ENCODE results near the gene MRGPRG. TPM values are rescaled to one million over a fixed set of nuclear protein-coding genes. Genes with fewer than 3 reads are reported as not detected.

The MRGPRG gene
- total RNA-seq, 2 experiments from 2014 or later = not detected

DNA sequence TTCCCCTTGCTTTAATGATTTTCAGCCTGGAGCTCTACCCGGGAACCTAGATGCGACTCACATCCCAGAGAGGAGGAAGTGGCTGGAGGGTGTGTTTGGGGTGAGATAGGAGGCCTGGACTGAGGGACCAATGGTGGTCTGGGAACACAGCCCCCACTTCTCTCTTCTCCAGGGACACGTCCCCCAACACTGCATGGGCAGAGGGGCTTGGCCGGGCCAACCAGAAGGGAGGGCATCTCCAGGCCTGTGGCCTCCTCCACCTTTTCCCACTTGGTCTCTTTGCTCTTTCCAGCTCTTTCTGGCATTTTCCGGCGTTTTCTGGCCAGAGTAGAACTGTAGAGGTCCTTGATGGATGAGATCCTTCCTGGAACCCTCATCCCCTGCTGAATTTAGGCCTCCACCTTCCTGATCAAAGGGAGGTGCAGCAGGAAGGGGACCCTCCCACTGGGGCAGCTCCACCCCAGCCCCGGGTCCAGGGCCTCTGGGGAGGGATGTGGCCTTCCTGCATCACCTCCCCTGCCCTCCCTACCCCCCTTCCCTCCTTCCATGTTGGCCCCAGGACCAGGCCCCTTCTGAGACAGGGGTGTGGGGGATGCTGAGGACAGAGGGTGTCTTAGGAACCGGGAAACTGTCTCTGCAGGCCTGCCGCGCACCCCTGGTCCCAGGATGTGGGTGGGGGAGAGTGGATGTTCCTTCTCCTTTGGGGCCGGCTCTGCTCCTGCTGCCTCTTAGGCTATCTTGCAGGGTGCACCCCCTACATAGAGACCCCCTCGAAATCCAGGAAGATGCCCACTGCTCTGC lies 24.4 kb downstream of the MRGPRG start:
- Histone ChIP-seq H3K9me3 (ENCODE audit: low read length) (no peaks in the 10 kb centered on the region), H3K79me2 (ENCODE audit: insufficient read depth, low read depth, low read length) (no peaks in the 10 kb centered on the region), H2AFZ (ENCODE audit: low read length) (no peak overlapping the region), H3K4me3 (ENCODE audit: low read depth, low read length, poor library complexity, severe bottlenecking) (no peak overlapping the region), H3K4me1 (ENCODE audit: insufficient read depth, low read length, poor library complexity, severe bottlenecking) (no peaks in the 10 kb centered on the region), H3K9me2 (ENCODE audit: insufficient read depth, low read length) (no peaks in the 10 kb centered on the region), H4K20me1 (ENCODE audit: insufficient read depth, low read length) (no peaks in the 10 kb centered on the region), H3K27ac (ENCODE audit: low read depth, low read length, poor library complexity, severe bottlenecking) (no peak overlapping the region), H3K36me3 (ENCODE audit: insufficient read depth, low read length) (no peaks in the 10 kb centered on the region), H3K4me2 (ENCODE audit: low read length) (no peak overlapping the region)
- ChIA-PET CTCF (ENCODE audit: unreplicated experiment) (no interaction called here), POLR2A (interaction anchor here (0.6 kb wide), 1 partner anchor 127 kb away, joined by 5 read pairs; no protein-coding TSS in a partner anchor)
- TF ChIP-seq, protein P1, sequence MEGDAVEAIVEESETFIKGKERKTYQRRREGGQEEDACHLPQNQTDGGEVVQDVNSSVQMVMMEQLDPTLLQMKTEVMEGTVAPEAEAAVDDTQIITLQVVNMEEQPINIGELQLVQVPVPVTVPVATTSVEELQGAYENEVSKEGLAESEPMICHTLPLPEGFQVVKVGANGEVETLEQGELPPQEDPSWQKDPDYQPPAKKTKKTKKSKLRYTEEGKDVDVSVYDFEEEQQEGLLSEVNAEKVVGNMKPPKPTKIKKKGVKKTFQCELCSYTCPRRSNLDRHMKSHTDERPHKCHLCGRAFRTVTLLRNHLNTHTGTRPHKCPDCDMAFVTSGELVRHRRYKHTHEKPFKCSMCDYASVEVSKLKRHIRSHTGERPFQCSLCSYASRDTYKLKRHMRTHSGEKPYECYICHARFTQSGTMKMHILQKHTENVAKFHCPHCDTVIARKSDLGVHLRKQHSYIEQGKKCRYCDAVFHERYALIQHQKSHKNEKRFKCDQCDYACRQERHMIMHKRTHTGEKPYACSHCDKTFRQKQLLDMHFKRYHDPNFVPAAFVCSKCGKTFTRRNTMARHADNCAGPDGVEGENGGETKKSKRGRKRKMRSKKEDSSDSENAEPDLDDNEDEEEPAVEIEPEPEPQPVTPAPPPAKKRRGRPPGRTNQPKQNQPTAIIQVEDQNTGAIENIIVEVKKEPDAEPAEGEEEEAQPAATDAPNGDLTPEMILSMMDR (conservative IDR thresholded peaks at IDR 0.05; ENCODE audit: low read length) = no peak
- no peak for TF ChIP-seq EZH2phosphoT487 (IDR thresholded peaks at IDR 0.05; ENCODE audit: borderline replicate concordance, low read depth, low read length)
- no peak for DNase-seq (ENCODE audit: low spot score)
- intact Hi-C loops (cut with micrococcal nuclease; ENCODE audit: unreplicated experiment) = no loop called here
- no TSS peak for BruUV-seq (replicated peaks)

DNA sequence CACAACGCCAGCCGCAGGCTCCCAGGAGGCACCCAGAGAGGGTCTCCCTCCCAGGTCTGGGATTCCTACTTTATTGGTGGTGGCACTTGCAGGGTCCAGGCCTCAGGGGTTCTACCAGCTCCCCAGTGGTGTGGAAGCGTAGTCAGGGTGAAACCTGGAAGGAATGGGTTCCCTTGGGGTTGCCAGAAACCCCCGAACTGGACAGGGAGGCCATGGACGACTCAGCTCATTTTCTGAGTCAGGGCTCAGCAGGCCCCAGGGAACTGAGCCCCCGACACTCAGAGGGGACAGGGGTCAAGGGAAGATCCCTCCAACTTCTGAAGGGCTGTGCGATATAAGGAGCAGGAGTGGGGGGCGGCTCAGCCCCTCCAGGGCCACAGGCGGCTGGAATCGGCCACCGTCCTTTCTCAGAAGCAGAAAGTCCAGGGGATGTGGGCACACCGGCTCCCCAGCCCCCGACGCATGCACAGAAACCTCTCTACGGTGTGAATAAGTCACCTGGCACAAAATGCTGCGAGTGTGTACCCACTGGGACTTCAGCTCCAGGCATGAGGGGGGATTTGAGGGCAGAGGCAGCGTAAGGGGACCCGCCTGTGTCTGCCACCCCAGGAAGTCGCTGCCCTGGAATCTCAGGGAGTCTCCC lies 25.1 kb downstream of the MRGPRG start:
- POLR2A ChIA-PET = interaction anchor here (0.6 kb wide), 1 partner anchor 126 kb away, joined by 5 read pairs; no protein-coding TSS in a partner anchor
- CTCF ChIA-PET (ENCODE audit: unreplicated experiment) = no interaction called here

More for the DNA sequence above, 25.1 kb downstream of the MRGPRG start:
- no peak overlapping the region for H3K4me3 ChIP-seq (ENCODE audit: low read depth, low read length, poor library complexity, severe bottlenecking)
- intact Hi-C loops (cut with micrococcal nuclease; ENCODE audit: unreplicated experiment) = no loop called here
- H3K27ac ChIP-seq (ENCODE audit: low read depth, low read length, poor library complexity, severe bottlenecking) = no peak overlapping the region
- H3K9me2 ChIP-seq (ENCODE audit: insufficient read depth, low read length) = no peaks in the 10 kb centered on the region
- TF ChIP-seq EZH2phosphoT487 (IDR thresholded peaks at IDR 0.05; ENCODE audit: borderline replicate concordance, low read depth, low read length) = no peak
- TF ChIP-seq, protein P1 (conservative IDR thresholded peaks at IDR 0.05; ENCODE audit: low read length) = no peak
- no peaks in the 10 kb centered on the region for H3K9me3 ChIP-seq (ENCODE audit: low read length)
- H3K79me2 ChIP-seq (ENCODE audit: insufficient read depth, low read depth, low read length) = no peaks in the 10 kb centered on the region
- H3K4me2 ChIP-seq (ENCODE audit: low read length) = no peak overlapping the region
- no peak for DNase-seq (ENCODE audit: low spot score)
- H3K4me1 ChIP-seq (ENCODE audit: insufficient read depth, low read length, poor library complexity, severe bottlenecking) = no peaks in the 10 kb centered on the region
- H4K20me1 ChIP-seq (ENCODE audit: insufficient read depth, low read length) = no peaks in the 10 kb centered on the region
- no TSS peak for BruUV-seq (replicated peaks)
- H3K36me3 ChIP-seq (ENCODE audit: insufficient read depth, low read length) = no peaks in the 10 kb centered on the region
- H2AFZ ChIP-seq (ENCODE audit: low read length) = no peak overlapping the region
